A549 (cell line): Measurements from ENCODE around the gene PLAAT1. TPM values are rescaled to one million over a fixed set of nuclear protein-coding genes. Genes with fewer than 3 reads are reported as not detected.

Experiments
- ATAC-seq, 2 experiments: fragments of 200-7000 bp in 1 of 2; fragments of >200 bp in 1 of 2; cut with Nextera tagmentation in 1 of 2; cut with Tn5 transposase in 1 of 2; 3 replicates each; pipeline versions ENCODE4 v1.8.0 to v1.9.1; 2018 to 2020; ENCODE audit warnings: mild to moderate bottlenecking in 1 of 2, moderate library complexity in 1 of 2
- CTCF ChIA-PET: fragments of 300-600 bp; sonication (Branson Sonifier 250); formaldehyde crosslinking; extraction: SDS; loops from one replicate; lab custom pipeline; 2021; ENCODE audit warnings: antibody characterized with exemption, inconsistent platforms; lab: Yijun Ruan, JAX
- POLR2A ChIA-PET: fragments of 350-600 bp; formaldehyde crosslinking; extraction: SDS; loops from one replicate; lab custom pipeline; 2021; ENCODE audit warnings: antibody characterized with exemption, inconsistent platforms; lab: Yijun Ruan, JAX
- DNase-seq, 2 experiments: peaks; one replicate each; pipeline versions ENCODE4 v3.0.0 to v3.0.0-alpha.2; 2011 to 2016; ENCODE audit warnings: low read depth in 1 of 2, low spot score in 1 of 2
- FAIRE-seq: peaks from 2 replicates; lab custom pipeline; 2011; peaks lifted over from hg19 to GRCh38; lab: Jason Lieb, UNC
- H3K27ac ChIP-seq, 2 experiments: fragments of >200 bp; sonication (Bioruptor Twin); formaldehyde crosslinking; 3 replicates each; pipeline ENCODE4 v1.5.1; 2016 to 2017
- H3K4me1 ChIP-seq: fragments of >200 bp; sonication (Bioruptor Twin); formaldehyde crosslinking; 3 replicates; pipeline ENCODE4 v1.6.1; 2016
- H3K4me2 ChIP-seq: fragments of >200 bp; sonication (Bioruptor Twin); formaldehyde crosslinking; 3 replicates; pipeline ENCODE4 v1.6.1; 2016
- H3K4me3 ChIP-seq: fragments of >200 bp; sonication (Bioruptor Twin); formaldehyde crosslinking; 3 replicates; pipeline ENCODE4 v1.5.1; 2016
- H3K9me3 ChIP-seq: fragments of >200 bp; sonication (Bioruptor Twin); formaldehyde crosslinking; 3 replicates; pipeline ENCODE4 v1.6.1; 2016
- CBX8 ChIP-seq: fragments of 200-600 bp; sonication (generic); IDR thresholded peaks from 2 replicates; pipeline ENCODE4 v1.6.1; 2016
- CEBPB ChIP-seq, 2 experiments: fragments of >200 bp in 1 of 2; sonication (Bioruptor Twin) in 1 of 2; formaldehyde crosslinking in 1 of 2; IDR thresholded peaks; 2 replicates each; pipeline ENCODE4 v1.6.1; 2012 to 2016
- CTCF ChIP-seq: fragments of >200 bp; sonication (Bioruptor Twin); formaldehyde crosslinking; IDR thresholded peaks from 3 replicates; pipeline ENCODE4 v1.5.1; 2016
- E2F6 ChIP-seq: IDR thresholded peaks from 2 replicates; pipeline ENCODE4 v1.6.1; 2012; ENCODE audit warnings: low read depth, borderline replicate concordance
- EHMT2 ChIP-seq: fragments of 200-600 bp; sonication (generic); IDR thresholded peaks from 2 replicates; pipeline ENCODE4 v1.6.1; 2016; ENCODE audit warnings: antibody characterized with exemption, low read depth, mild to moderate bottlenecking, moderate library complexity
- ELK1 ChIP-seq: fragments of 150-350 bp; IDR thresholded peaks from 2 replicates; pipeline ENCODE4 v1.6.1; 2014; ENCODE audit warnings: low read depth, mild to moderate bottlenecking, low read length
- EP300 ChIP-seq, 2 experiments: fragments of >200 bp; sonication (Bioruptor Twin); formaldehyde crosslinking; IDR thresholded peaks; 2 replicates in 1 of 2; 3 replicates in 1 of 2; pipeline ENCODE4 v1.6.1; 2016 to 2017
- FOSB ChIP-seq: fragments of 250-450 bp; sonication (Bioruptor Pico); IDR thresholded peaks from 2 replicates; pipeline ENCODE4 v1.5.0; 2020; ENCODE audit warnings: mild to moderate bottlenecking, moderate library complexity
- FOSL2 ChIP-seq, 2 experiments: fragments of 450-650 bp in 1 of 2; fragments of >200 bp in 1 of 2; sonication (Bioruptor Twin) in 1 of 2; formaldehyde crosslinking; IDR thresholded peaks; 2 replicates each; pipeline versions ENCODE4 v1.5.0 to v1.6.1; 2016 to 2020; ENCODE audit warnings: mild to moderate bottlenecking in 1 of 2, moderate library complexity in 1 of 2
- GATA3 ChIP-seq: IDR thresholded peaks from 2 replicates; pipeline ENCODE4 v1.6.1; 2012; ENCODE audit warnings: borderline replicate concordance
- HDAC2 ChIP-seq: fragments of 200-600 bp; sonication (generic); IDR thresholded peaks from 2 replicates; pipeline ENCODE4 v1.6.1; 2016
- HOXA7 ChIP-seq: fragments of 250-450 bp; sonication (Bioruptor Pico); IDR thresholded peaks from 2 replicates; pipeline ENCODE4 v1.5.0; 2020; ENCODE audit warnings: mild to moderate bottlenecking, moderate library complexity
- HOXB5 ChIP-seq: fragments of 250-450 bp; sonication (Bioruptor Pico); IDR thresholded peaks from 2 replicates; pipeline ENCODE4 v1.5.0; 2020; ENCODE audit warnings: mild to moderate bottlenecking, moderate library complexity
- JUN ChIP-seq, 2 experiments: fragments of >200 bp; sonication (Bioruptor Twin); formaldehyde crosslinking; IDR thresholded peaks; 2 replicates in 1 of 2; 3 replicates in 1 of 2; pipeline ENCODE4 v1.6.1; 2016 to 2017
- KDM1A ChIP-seq: fragments of 200-600 bp; sonication (generic); IDR thresholded peaks from 2 replicates; pipeline ENCODE4 v1.6.1; 2016; ENCODE audit warnings: low read depth, mild to moderate bottlenecking
- KDM5A ChIP-seq: fragments of 200-600 bp; sonication (generic); IDR thresholded peaks from 2 replicates; pipeline ENCODE4 v1.6.1; 2016; ENCODE audit warnings: antibody characterized with exemption, mild to moderate bottlenecking
- NPAS2 ChIP-seq: fragments of 250-450 bp; sonication (Bioruptor Pico); IDR thresholded peaks from 2 replicates; pipeline ENCODE4 v1.8.0; 2022; ENCODE audit warnings: mild to moderate bottlenecking, moderate library complexity, borderline replicate concordance
- PHF8 ChIP-seq: fragments of 200-600 bp; sonication (generic); IDR thresholded peaks from 2 replicates; pipeline ENCODE4 v1.6.1; 2016; ENCODE audit warnings: low read depth, mild to moderate bottlenecking, antibody characterized with exemption, moderate library complexity, borderline replicate concordance
- POLR2A ChIP-seq: IDR thresholded peaks from 2 replicates; pipeline ENCODE4 v1.6.1; 2012; ENCODE audit warnings: mild to moderate bottlenecking, low read length
- POLR2AphosphoS2 ChIP-seq: conservative IDR thresholded peaks from 2 replicates; pipeline ENCODE4 v1.6.1; 2012; ENCODE audit warnings: low read length, improper control_type of control experiment, inconsistent platforms
- RAD21 ChIP-seq, 2 experiments: fragments of >200 bp in 1 of 2; sonication (Bioruptor Twin) in 1 of 2; formaldehyde crosslinking in 1 of 2; IDR thresholded peaks in 1 of 2; conservative IDR thresholded peaks in 1 of 2; 2 replicates in 1 of 2; 3 replicates in 1 of 2; pipeline ENCODE4 v1.6.1; 2012 to 2018; ENCODE audit warnings: inconsistent platforms in 1 of 2
- RCOR1 ChIP-seq: fragments of 150-350 bp; IDR thresholded peaks from 2 replicates; pipeline ENCODE4 v1.6.1; 2014; ENCODE audit warnings: antibody characterized with exemption, low read length, low read depth
- RFX5 ChIP-seq: fragments of 450-650 bp; IDR thresholded peaks from 2 replicates; pipeline ENCODE4 v1.7.1; 2014; ENCODE audit warnings: antibody characterized with exemption, mild to moderate bottlenecking, moderate library complexity
- ZSCAN20 ChIP-seq: fragments of 250-450 bp; sonication (Bioruptor Pico); IDR thresholded peaks from 2 replicates; pipeline ENCODE4 v1.8.0; 2022; ENCODE audit warnings: mild to moderate bottlenecking, moderate library complexity
- WGBS: methylation state at CpG from one replicate; pipeline ENCODE4 v1.1.6; 2017; ENCODE audit errors: missing lambda C conversion rate; 5-methylcytosine and 5-hydroxymethylcytosine counted together
- polyA plus RNA-seq, 4 experiments: library from polyadenylated mRNA; depleted of rRNA in 3 of 4; stranded (reverse); fragments of >200 nt; fragmentation: RNase III in 1 of 4; extraction: RNeasy Plus Mini Kit Qiagen cat#74134 plus additional on column Dnase treatment in 1 of 4; gene quantifications; 2 replicates in 3 of 4; 3 replicates in 1 of 4; pipeline ENCODE4 v1.2.3, GENCODE V29; 2011 to 2017
- TF ChIP-seq, protein P1 (sequence below): fragments of 200-600 bp; sonication (generic); IDR thresholded peaks from 2 replicates; pipeline ENCODE4 v1.6.1; 2016; ENCODE audit warnings: antibody characterized with exemption, mild to moderate bottlenecking, moderate library complexity
- TF ChIP-seq, protein P2 (sequence below): fragments of >200 bp; sonication (Bioruptor Twin); formaldehyde crosslinking; IDR thresholded peaks from 2 replicates; pipeline ENCODE4 v1.6.1; 2016

The PLAAT1 gene
- polyA plus RNA-seq, 2 of the 4 experiments (the other 2 are of a cell fraction), result 0.12 TPM; not detected in 1

DNA sequence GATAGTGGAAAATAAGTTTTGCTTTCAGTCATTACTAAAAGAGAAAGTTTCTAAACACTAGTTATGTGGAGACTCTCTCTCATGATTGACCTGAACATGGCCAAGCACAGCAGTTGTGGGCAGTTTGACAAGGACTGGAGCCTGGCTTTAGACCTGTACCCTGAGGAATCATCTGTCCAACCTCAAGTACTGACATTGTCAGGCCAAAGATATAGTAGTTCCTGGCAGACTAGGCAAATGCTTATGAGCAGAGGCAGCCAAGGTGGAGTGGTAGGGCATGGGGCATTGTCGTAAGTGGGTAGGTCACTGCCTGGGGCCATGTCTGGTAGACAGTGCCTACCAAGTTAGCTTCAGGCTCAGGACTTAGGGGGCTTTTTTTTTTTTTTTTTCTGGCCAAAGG, 20.9 kb downstream of the PLAAT1 start:
- POLR2A ChIA-PET, result no interaction called here
- DNase-seq (no peak), FAIRE-seq (no peak), ATAC-seq (no peak)
- Histone ChIP-seq H3K4me1 (no peaks in the 10 kb centered on the region), H3K4me3 (no peak overlapping the region), H3K9me3 (no peaks in the 10 kb centered on the region), H3K27ac (no peak overlapping the region), H3K4me2 (no peak overlapping the region)
- WGBS, result 100% methylated on average over 1 of the region's 1 CpG
- CTCF ChIA-PET, result no interaction called here
- TF ChIP-seq NPAS2 (CRISPR knock-in tag), result no peak
- no peak for TF ChIP-seq CTCF
- TF ChIP-seq ZSCAN20 (CRISPR knock-in tag), result no peak
- TF ChIP-seq FOSB, result no peak
- no peak for TF ChIP-seq RCOR1
- TF ChIP-seq CEBPB (IDR thresholded peaks at IDR 0.05), result no peak
- no peak for TF ChIP-seq RAD21 (conservative IDR thresholded peaks at IDR 0.05 in 1 of 2, IDR thresholded peaks at IDR 0.05 in 1 of 2)
- TF ChIP-seq POLR2AphosphoS2, result no peak
- no peak for TF ChIP-seq KDM1A
- TF ChIP-seq FOSL2 (IDR thresholded peaks at IDR 0.05), result no peak
- TF ChIP-seq FOSL2 (CRISPR knock-in tag; IDR thresholded peaks at IDR 0.05), result no peak
- no peak for TF ChIP-seq KDM5A
- TF ChIP-seq HOXB5 (CRISPR knock-in tag), result no peak
- no peak for TF ChIP-seq CBX8
- no peak for TF ChIP-seq GATA3
- TF ChIP-seq E2F6, result no peak

DNA sequence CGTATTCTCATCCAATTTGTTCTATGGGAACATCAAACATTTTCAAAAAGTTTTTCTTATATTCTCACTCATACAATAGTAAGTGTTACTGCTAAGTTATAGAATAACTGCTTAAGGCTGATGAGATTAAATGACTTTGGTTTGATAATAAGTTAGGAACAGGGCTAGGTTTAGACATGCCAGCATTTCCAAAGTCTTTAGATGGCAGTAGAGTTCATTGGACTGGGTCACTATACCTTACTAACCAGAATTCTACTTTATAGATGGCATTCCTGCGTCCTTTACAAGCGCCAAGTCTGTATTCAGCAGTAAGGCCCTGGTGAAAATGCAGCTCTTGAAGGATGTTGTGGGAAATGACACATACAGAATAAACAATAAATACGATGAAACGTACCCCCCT, 21.7 kb downstream of the PLAAT1 start:
- no peaks in the 10 kb centered on the region for H3K9me3 ChIP-seq
- ATAC-seq, result no peak
- H3K4me1 ChIP-seq, result no peaks in the 10 kb centered on the region
- POLR2A ChIA-PET, result no interaction called here
- DNase-seq, result no peak
- H3K4me3 ChIP-seq, result no peak overlapping the region
- no peak overlapping the region for H3K4me2 ChIP-seq
- 25% methylated on average over 5 of the region's 5 CpGs for WGBS
- H3K27ac ChIP-seq, result no peak overlapping the region
- CTCF ChIA-PET, result no interaction called here
- no peak for FAIRE-seq
- no peak for TF ChIP-seq JUN (IDR thresholded peaks at IDR 0.05)
- no peak for TF ChIP-seq HOXA7 (CRISPR knock-in tag)
- TF ChIP-seq, protein P1, sequence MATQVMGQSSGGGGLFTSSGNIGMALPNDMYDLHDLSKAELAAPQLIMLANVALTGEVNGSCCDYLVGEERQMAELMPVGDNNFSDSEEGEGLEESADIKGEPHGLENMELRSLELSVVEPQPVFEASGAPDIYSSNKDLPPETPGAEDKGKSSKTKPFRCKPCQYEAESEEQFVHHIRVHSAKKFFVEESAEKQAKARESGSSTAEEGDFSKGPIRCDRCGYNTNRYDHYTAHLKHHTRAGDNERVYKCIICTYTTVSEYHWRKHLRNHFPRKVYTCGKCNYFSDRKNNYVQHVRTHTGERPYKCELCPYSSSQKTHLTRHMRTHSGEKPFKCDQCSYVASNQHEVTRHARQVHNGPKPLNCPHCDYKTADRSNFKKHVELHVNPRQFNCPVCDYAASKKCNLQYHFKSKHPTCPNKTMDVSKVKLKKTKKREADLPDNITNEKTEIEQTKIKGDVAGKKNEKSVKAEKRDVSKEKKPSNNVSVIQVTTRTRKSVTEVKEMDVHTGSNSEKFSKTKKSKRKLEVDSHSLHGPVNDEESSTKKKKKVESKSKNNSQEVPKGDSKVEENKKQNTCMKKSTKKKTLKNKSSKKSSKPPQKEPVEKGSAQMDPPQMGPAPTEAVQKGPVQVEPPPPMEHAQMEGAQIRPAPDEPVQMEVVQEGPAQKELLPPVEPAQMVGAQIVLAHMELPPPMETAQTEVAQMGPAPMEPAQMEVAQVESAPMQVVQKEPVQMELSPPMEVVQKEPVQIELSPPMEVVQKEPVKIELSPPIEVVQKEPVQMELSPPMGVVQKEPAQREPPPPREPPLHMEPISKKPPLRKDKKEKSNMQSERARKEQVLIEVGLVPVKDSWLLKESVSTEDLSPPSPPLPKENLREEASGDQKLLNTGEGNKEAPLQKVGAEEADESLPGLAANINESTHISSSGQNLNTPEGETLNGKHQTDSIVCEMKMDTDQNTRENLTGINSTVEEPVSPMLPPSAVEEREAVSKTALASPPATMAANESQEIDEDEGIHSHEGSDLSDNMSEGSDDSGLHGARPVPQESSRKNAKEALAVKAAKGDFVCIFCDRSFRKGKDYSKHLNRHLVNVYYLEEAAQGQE, result no peak
- no peak for TF ChIP-seq PHF8
- TF ChIP-seq HDAC2, result no peak
- TF ChIP-seq, protein P2, sequence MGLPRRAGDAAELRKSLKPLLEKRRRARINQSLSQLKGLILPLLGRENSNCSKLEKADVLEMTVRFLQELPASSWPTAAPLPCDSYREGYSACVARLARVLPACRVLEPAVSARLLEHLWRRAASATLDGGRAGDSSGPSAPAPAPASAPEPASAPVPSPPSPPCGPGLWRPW, result no peak
- TF ChIP-seq EHMT2, result no peak
- no peak for TF ChIP-seq ELK1
- no peak for TF ChIP-seq E2F6
- TF ChIP-seq RFX5, result no peak
- TF ChIP-seq POLR2A, result no peak
- TF ChIP-seq EP300 (IDR thresholded peaks at IDR 0.05), result no peak
- TF ChIP-seq POLR2AphosphoS2, result no peak
